K562 (cell line): ENCODE results near the gene PPP1R13L. TPM values are rescaled to one million over a fixed set of nuclear protein-coding genes. Genes with fewer than 3 reads are reported as not detected.

Source experiments
- AFF4 ChIP-seq: sonication (generic); formaldehyde crosslinking; IDR thresholded peaks from 2 replicates; pipeline ENCODE4 v1.8.0; 2023; ENCODE audit warnings: mild to moderate bottlenecking, missing genetic modification reagents
- BRCA1 ChIP-seq, 2 experiments: fragments of 450-650 bp in 1 of 2; sonication (generic) in 1 of 2; formaldehyde crosslinking in 1 of 2; IDR thresholded peaks; 2 replicates each; pipeline versions ENCODE4 v1.5.0 to v1.6.1; 2017 to 2020; ENCODE audit warnings: mild to moderate bottlenecking in 1 of 2, missing genetic modification reagents in 1 of 2
- ETV6 ChIP-seq, 3 experiments: fragments of 150-350 bp in 1 of 3; sonication (generic) in 1 of 3; formaldehyde crosslinking in 1 of 3; IDR thresholded peaks; 2 replicates each; pipeline versions ENCODE4 v1.6.1 to v1.8.0; 2014 to 2022; ENCODE audit warnings: borderline replicate concordance in 2 of 3, low read depth in 2 of 3, antibody characterized with exemption in 1 of 3, low read length in 1 of 3, mild to moderate bottlenecking in 1 of 3, missing genetic modification reagents in 1 of 3
- FOXP1 ChIP-seq: sonication (generic); formaldehyde crosslinking; IDR thresholded peaks from 2 replicates; pipeline ENCODE4 v1.8.0; 2022; ENCODE audit warnings: mild to moderate bottlenecking, missing genetic modification reagents
- ILF3 ChIP-seq: fragments of 450-650 bp; IDR thresholded peaks from 2 replicates; pipeline ENCODE4 v1.6.1; 2018; ENCODE audit warnings: antibody characterized with exemption, mild to moderate bottlenecking, moderate library complexity, borderline replicate concordance
- JUNB ChIP-seq: fragments of 450-650 bp; formaldehyde crosslinking; conservative IDR thresholded peaks from 2 replicates; pipeline ENCODE4 v1.4.0; 2020; ENCODE audit warnings: mild to moderate bottlenecking
- MCM2 ChIP-seq: fragments of 450-650 bp; IDR thresholded peaks from 2 replicates; pipeline ENCODE4 v1.6.1; 2017; ENCODE audit warnings: low read depth, mild to moderate bottlenecking
- MED1 ChIP-seq: sonication (generic); formaldehyde crosslinking; IDR thresholded peaks from 2 replicates; pipeline ENCODE4 v1.8.1; 2023; ENCODE audit warnings: missing genetic modification reagents, borderline replicate concordance
- POLR2H ChIP-seq: IDR thresholded peaks from 2 replicates; pipeline ENCODE4 v1.6.1; 2016; ENCODE audit warnings: missing genetic modification characterization, low read depth, mild to moderate bottlenecking, control low read depth, missing compliant biosample characterization, moderate library complexity
- SMAD3 ChIP-seq: fragments of 450-650 bp; formaldehyde crosslinking; conservative IDR thresholded peaks from 2 replicates; pipeline ENCODE4 v1.4.0; 2020; ENCODE audit warnings: mild to moderate bottlenecking
- TARDBP ChIP-seq: fragments of 450-650 bp; IDR thresholded peaks from 2 replicates; pipeline ENCODE4 v1.6.1; 2016
- TEAD2 ChIP-seq: fragments of 450-650 bp; IDR thresholded peaks from 2 replicates; pipeline ENCODE4 v1.6.1; 2016; ENCODE audit warnings: missing genetic modification characterization, control low read depth, missing compliant biosample characterization
- THAP7 ChIP-seq: fragments of 250-450 bp; sonication (Bioruptor Pico); IDR thresholded peaks from 2 replicates; pipeline ENCODE4 v1.5.0; 2021
- UBTF ChIP-seq, 2 experiments: IDR thresholded peaks; 2 replicates each; pipeline ENCODE4 v1.6.1; 2012; ENCODE audit warnings: improper control_type of control experiment in 2 of 2, low read depth in 2 of 2, low read length in 2 of 2, borderline replicate concordance in 1 of 2
- ZNF280B ChIP-seq: fragments of 250-450 bp; sonication (Bioruptor Pico); IDR thresholded peaks from 2 replicates; pipeline ENCODE4 v1.5.1; 2021; ENCODE audit warnings: mild to moderate bottlenecking
- ZNF655 ChIP-seq: fragments of 250-450 bp; sonication (Bioruptor Pico); IDR thresholded peaks from 2 replicates; pipeline ENCODE4 v1.5.0; 2021
- ZNF77 ChIP-seq: fragments of 250-450 bp; sonication (Bioruptor Pico); IDR thresholded peaks from 2 replicates; pipeline ENCODE4 v1.5.0; 2020
- polyA plus RNA-seq, 8 experiments: library from polyadenylated mRNA; depleted of rRNA in 4 of 8; stranded (reverse) in 5 of 8; unstranded in 3 of 8; fragments of >200 nt; fragmentation: Nextera tagmentation in 2 of 8; fragmentation: Illumina TruSeq in 1 of 8; extraction: Ambion mirVana in 2 of 8; extraction: Trizol in 1 of 8; gene quantifications; 2 replicates each; pipeline versions ENCODE4 v1.2.1 to v1.2.3, GENCODE V29; 2011 to 2014; ENCODE audit warnings: inconsistent platforms in 1 of 8, missing spikeins in 1 of 8
- total RNA-seq, 7 experiments: library from RNA; depleted of rRNA in 6 of 7; stranded (reverse); fragments of >200 nt in 6 of 7; fragmentation: Illumina TruSeq in 2 of 7; extraction: Trizol in 2 of 7; gene quantifications; 2 replicates each; pipeline versions ENCODE4 v1.2.1 to v1.2.3, GENCODE V29; 2011 to 2021; ENCODE audit warnings: low replicate concordance in 1 of 7

Gene PPP1R13L
- total and polyA plus RNA-seq, 9 of the 15 experiments (the other 6 are each of a cell fraction or from before 2014, with no cell fraction given) = 0.32 to 6.7 (median 2.0) TPM

- TF ChIP-seq UBTF (IDR thresholded peaks at IDR 0.05; ENCODE audit: borderline replicate concordance in 1 of 2, low read depth in 2 of 2, low read length in 2 of 2) = peak in 1 of 2 experiments; percentile 84; a peak in 2 of 4 replicates
- TF ChIP-seq THAP7 (CRISPR knock-in tag) = no peak
- no peak for TF ChIP-seq ZNF280B (CRISPR knock-in tag)
- TF ChIP-seq ETV6 (IDR thresholded peaks at IDR 0.05; ENCODE audit: borderline replicate concordance in 1 of 2, low read depth in 2 of 2, low read length in 1 of 2) = 0 out of 4 replicates have a peak, but pooled peaks of 1 of the 2 experiments have one; percentile 45
- no peak for TF ChIP-seq ETV6 (CRISPR knock-in tag; IDR thresholded peaks at IDR 0.05; ENCODE audit: borderline replicate concordance)
- no peak for TF ChIP-seq FOXP1 (CRISPR knock-in tag)
- TF ChIP-seq MCM2 = no peak
- no peak for TF ChIP-seq ZNF77 (CRISPR knock-in tag)
- TF ChIP-seq ZNF655 (CRISPR knock-in tag) = no peak
- no peak for TF ChIP-seq SMAD3 (CRISPR knock-in tag)
- TF ChIP-seq AFF4 (CRISPR knock-in tag) = no peak
- no peak for TF ChIP-seq TEAD2 (tag)
- TF ChIP-seq JUNB (CRISPR knock-in tag) = no peak
- TF ChIP-seq POLR2H (tag) = peak; percentile 60; the same call in 1 of the 2 replicates
- TF ChIP-seq TARDBP = no peak
- no peak for TF ChIP-seq ILF3
- no peak for TF ChIP-seq MED1 (CRISPR knock-in tag)
- TF ChIP-seq BRCA1 (IDR thresholded peaks at IDR 0.05) = no peak
- TF ChIP-seq BRCA1 (CRISPR knock-in tag; IDR thresholded peaks at IDR 0.05) = no peak
Observed at GRCh38 chr19:45444318-45445041, 39.6 kb upstream of the PPP1R13L start (continued).
